Karpas-422 (cell line): Measurements from ENCODE around the gene EPHB1. TPM values are rescaled to one million over a fixed set of nuclear protein-coding genes. Genes with fewer than 3 reads are reported as not detected.
A peak's percentile ranks its signal among the peaks of the same experiment; 100 is the strongest.

Source experiments
- DNase-seq: peaks from one replicate; pipeline ENCODE4 v3.0.0-alpha.2; 2015
- H2AFZ ChIP-seq: fragments of 200-600 bp; sonication (generic); 2 replicates; pipeline ENCODE4 v1.6.1; 2014; ENCODE audit warnings: antibody characterized with exemption, low read length, mixed read lengths
- H3K27ac ChIP-seq: fragments of 200-600 bp; sonication (generic); 2 replicates; pipeline ENCODE4 v1.5.1; 2014; ENCODE audit warnings: mild to moderate bottlenecking, low read length, moderate library complexity
- H3K27me3 ChIP-seq: fragments of 200-600 bp; sonication (generic); 2 replicates; pipeline ENCODE4 v1.6.1; 2014; ENCODE audit warnings: low read length, mixed read lengths
- H3K36me3 ChIP-seq: fragments of 200-600 bp; sonication (generic); 2 replicates; pipeline ENCODE4 v1.6.1; 2014; ENCODE audit warnings: low read length, mixed read lengths; ENCODE audit not compliant: insufficient read depth
- H3K4me1 ChIP-seq: fragments of 200-600 bp; sonication (generic); 2 replicates; pipeline ENCODE4 v1.6.1; 2014; ENCODE audit warnings: mild to moderate bottlenecking, low read length, mixed read lengths
- H3K4me2 ChIP-seq: fragments of 200-600 bp; sonication (generic); 2 replicates; pipeline ENCODE4 v1.6.1; 2014; ENCODE audit warnings: low read length, low read depth, mild to moderate bottlenecking; ENCODE audit not compliant: poor library complexity, severe bottlenecking
- H3K4me3 ChIP-seq: fragments of 200-600 bp; sonication (generic); 2 replicates; pipeline ENCODE4 v1.5.1; 2014; ENCODE audit warnings: mild to moderate bottlenecking, antibody characterized with exemption, low read length, mixed read lengths
- H3K79me2 ChIP-seq: fragments of 200-600 bp; sonication (generic); 2 replicates; pipeline ENCODE4 v1.6.1; 2014; ENCODE audit warnings: mild to moderate bottlenecking, low read length, mixed read lengths
- H3K9ac ChIP-seq: fragments of 200-600 bp; sonication (generic); 2 replicates; pipeline ENCODE4 v1.6.0; 2014; ENCODE audit warnings: low read length
- H3K9me2 ChIP-seq: fragments of 200-600 bp; sonication (generic), shearing (Covaris generic); replicated peaks from 2 replicates; pipeline ENCODE4 v1.6.0; 2014; ENCODE audit warnings: mild to moderate bottlenecking, low read length, moderate library complexity; ENCODE audit not compliant: insufficient read depth
- H3K9me3 ChIP-seq: fragments of 300-700, 200-600 bp; sonication (generic); 2 replicates; pipeline ENCODE4 v1.6.1; 2014; ENCODE audit warnings: low read length, mixed read lengths
- H4K20me1 ChIP-seq: fragments of 200-600 bp; sonication (generic); 2 replicates; pipeline ENCODE4 v1.6.1; 2014; ENCODE audit warnings: mild to moderate bottlenecking, antibody characterized with exemption, low read length, low read depth; ENCODE audit not compliant: insufficient read depth
- total RNA-seq: library from RNA; depleted of rRNA; stranded (reverse); fragments of >200 nt; shearing (Covaris generic); gene quantifications from 2 replicates; pipeline ENCODE4 v1.2.3, GENCODE V29; 2014; ENCODE audit warnings: low replicate concordance

Gene EPHB1
- total RNA-seq, 1 experiment from 2014 or later, result 24.1 TPM

GRCh38 chr3:134847349-134847748, 52.3 kb downstream of the EPHB1 start:
- Histone ChIP-seq H3K9me2 (no peaks in the 10 kb centered on the region), H2AFZ (no peak overlapping the region)

DNA sequence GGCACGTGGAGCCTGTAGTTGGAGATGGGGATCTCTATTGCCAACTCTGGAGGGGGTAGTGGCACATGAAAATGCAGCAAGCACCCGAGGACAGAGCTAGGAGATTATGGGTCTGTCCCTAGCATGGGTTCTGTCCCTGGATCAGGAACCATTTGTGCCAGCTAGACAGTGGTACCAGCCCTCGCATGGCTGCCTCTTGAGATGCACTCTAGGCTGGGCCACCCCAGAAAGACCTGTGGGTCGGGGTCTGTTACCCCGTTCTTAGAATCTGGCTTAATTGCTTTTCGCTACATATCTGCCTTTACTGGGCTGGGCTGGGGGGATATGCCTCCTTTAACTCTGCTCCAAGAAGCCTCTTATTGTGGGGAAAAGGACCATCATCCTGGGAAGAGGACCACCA, 54.5 kb downstream of the EPHB1 start:
- no peak for DNase-seq
- Histone ChIP-seq H3K9me2 (no peaks in the 10 kb centered on the region), H3K79me2 (no peaks in the 10 kb centered on the region), H3K4me3 (no peak overlapping the region), H3K9ac (no peak overlapping the region), H2AFZ (no peak overlapping the region), H3K27ac (no peak overlapping the region), H3K36me3 (no peaks in the 10 kb centered on the region), H3K27me3 (no peaks in the 10 kb centered on the region), H3K4me2 (no peak overlapping the region), H4K20me1 (no peaks in the 10 kb centered on the region), H3K9me3 (no peaks in the 10 kb centered on the region), H3K4me1 (peaks cover 77% of the 10 kb centered on the region)

More at GRCh38 chr3:134847349-134847748, 52.3 kb downstream of the EPHB1 start:
- H4K20me1 ChIP-seq, result no peaks in the 10 kb centered on the region
- H3K4me2 ChIP-seq, result no peak overlapping the region
- no peaks in the 10 kb centered on the region for H3K9me3 ChIP-seq
- H3K9ac ChIP-seq, result no peak overlapping the region
- H3K27me3 ChIP-seq, result no peaks in the 10 kb centered on the region; the same call in 1 of the 2 replicates
- no peak for DNase-seq
- no peak overlapping the region for H3K27ac ChIP-seq
- no peaks in the 10 kb centered on the region for H3K36me3 ChIP-seq
- H3K79me2 ChIP-seq, result no peaks in the 10 kb centered on the region
- H3K4me1 ChIP-seq, result peaks cover 60% of the 10 kb centered on the region
- no peak overlapping the region for H3K4me3 ChIP-seq

DNA sequence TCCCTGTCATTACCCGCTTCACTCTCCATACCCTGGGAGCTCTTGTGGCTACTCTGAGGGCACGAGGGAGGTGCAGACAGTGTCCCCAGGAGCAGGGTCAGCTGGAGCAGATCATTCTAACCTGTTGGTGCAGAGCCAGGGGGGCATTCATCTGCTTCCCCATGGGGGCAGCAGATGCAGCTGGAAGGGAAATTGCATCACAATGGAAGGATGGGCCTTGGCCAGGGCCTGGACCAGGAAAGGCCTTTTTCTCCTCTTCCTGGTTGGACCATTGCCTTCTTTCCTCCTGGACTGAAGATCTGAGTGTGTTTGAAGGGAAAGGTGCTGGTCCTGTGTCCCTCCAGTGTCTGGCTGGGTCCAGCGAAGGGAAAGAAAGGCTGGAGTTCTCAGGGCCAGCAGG, 55.7 kb downstream of the EPHB1 start:
- H3K36me3 ChIP-seq, result no peaks in the 10 kb centered on the region
- no peak overlapping the region for H3K4me3 ChIP-seq
- H3K9me2 ChIP-seq, result no peaks in the 10 kb centered on the region
- H3K27ac ChIP-seq, result no peak overlapping the region
- H3K9me3 ChIP-seq, result no peaks in the 10 kb centered on the region
- no peaks in the 10 kb centered on the region for H3K27me3 ChIP-seq
- no peak for DNase-seq
- H3K79me2 ChIP-seq, result no peaks in the 10 kb centered on the region
- no peak overlapping the region for H2AFZ ChIP-seq
- H3K4me1 ChIP-seq, result peaks cover 71% of the 10 kb centered on the region
- no peak overlapping the region for H3K4me2 ChIP-seq
- H4K20me1 ChIP-seq, result no peaks in the 10 kb centered on the region
- H3K9ac ChIP-seq, result peak overlapping the region; percentile 6; the same call in 1 of the 2 replicates

DNA sequence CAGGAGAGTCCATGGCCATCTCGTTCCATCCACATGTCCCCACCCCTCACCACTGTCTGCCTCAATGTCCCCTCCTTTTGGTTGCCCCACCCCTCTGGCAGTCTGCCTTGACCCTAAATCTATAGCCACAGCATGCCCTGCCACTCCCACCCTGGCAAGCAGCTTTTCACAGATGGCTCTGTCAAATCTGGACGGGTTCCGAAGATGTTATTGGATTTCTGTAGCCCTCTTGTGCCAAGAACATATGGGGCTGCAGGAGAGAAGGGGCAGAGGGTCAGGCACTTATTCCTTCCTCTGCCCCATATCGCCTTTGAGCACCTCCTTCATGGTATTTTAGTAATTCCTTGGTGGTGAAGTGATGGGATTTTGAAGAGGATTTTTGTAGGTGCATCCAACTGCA, 57.1 kb downstream of the EPHB1 start:
- Histone ChIP-seq H3K79me2 (no peaks in the 10 kb centered on the region), H2AFZ (no peak overlapping the region), H3K9me3 (no peaks in the 10 kb centered on the region), H3K4me2 (peak overlapping the region; percentile 54), H3K4me1 (peaks cover 57% of the 10 kb centered on the region), H3K9me2 (no peaks in the 10 kb centered on the region), H3K27ac (peak overlapping the region; percentile 88), H3K9ac (peak overlapping the region; percentile 34; the same call in 1 of the 2 replicates), H4K20me1 (no peaks in the 10 kb centered on the region), H3K4me3 (no peak overlapping the region), H3K27me3 (no peaks in the 10 kb centered on the region), H3K36me3 (no peaks in the 10 kb centered on the region)
- no peak for DNase-seq

- H3K4me3 ChIP-seq, result peak overlapping the region; percentile 29; the same call in 1 of the 2 replicates
- DNase-seq, result peak; percentile 91
- peaks cover 50% of the 10 kb centered on the region for H3K4me1 ChIP-seq
- no peaks in the 10 kb centered on the region for H4K20me1 ChIP-seq
- no peaks in the 10 kb centered on the region for H3K79me2 ChIP-seq
- H3K4me2 ChIP-seq, result peak overlapping the region; percentile 54
- peak overlapping the region; percentile 88 for H3K27ac ChIP-seq
- peak overlapping the region; percentile 40; the same call in 1 of the 2 replicates for H2AFZ ChIP-seq
- H3K36me3 ChIP-seq, result no peaks in the 10 kb centered on the region
- no peaks in the 10 kb centered on the region for H3K9me3 ChIP-seq
- H3K27me3 ChIP-seq, result no peaks in the 10 kb centered on the region
- no peaks in the 10 kb centered on the region for H3K9me2 ChIP-seq
- peak overlapping the region; percentile 51 for H3K9ac ChIP-seq
Observed at GRCh38 chr3:134852893-134853351, 57.9 kb downstream of the EPHB1 start.

DNA sequence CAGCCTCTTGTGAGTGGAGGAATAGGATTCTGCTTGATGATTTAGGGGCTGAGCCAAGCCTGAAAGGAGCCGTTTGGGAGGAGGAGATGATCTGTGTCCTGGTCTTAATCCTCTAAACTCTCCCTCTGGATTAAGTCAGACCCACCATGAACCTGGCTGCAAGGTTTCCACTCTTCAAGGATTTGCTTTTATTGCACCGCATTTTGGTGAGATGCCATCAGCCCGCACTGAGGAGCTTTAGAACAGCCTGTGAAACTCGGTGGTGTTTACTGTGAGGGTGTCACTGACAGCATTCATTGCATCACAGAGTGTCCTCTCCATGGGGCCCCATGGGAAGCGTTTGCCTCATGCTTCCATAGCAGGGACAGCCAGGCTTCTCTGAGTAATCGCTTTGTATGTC, 59.2 kb downstream of the EPHB1 start:
- peak overlapping the region; percentile 54 for H3K4me2 ChIP-seq
- no peak overlapping the region for H3K9ac ChIP-seq
- no peak for DNase-seq
- H2AFZ ChIP-seq, result no peak overlapping the region
- peak overlapping the region; percentile 88; the same call in 1 of the 2 replicates for H3K27ac ChIP-seq
- no peaks in the 10 kb centered on the region for H3K36me3 ChIP-seq
- H3K9me3 ChIP-seq, result no peaks in the 10 kb centered on the region
- peaks cover 52% of the 10 kb centered on the region for H3K4me1 ChIP-seq
- H3K27me3 ChIP-seq, result no peaks in the 10 kb centered on the region
- no peaks in the 10 kb centered on the region for H3K9me2 ChIP-seq
- no peaks in the 10 kb centered on the region for H3K79me2 ChIP-seq
- H3K4me3 ChIP-seq, result no peak overlapping the region; the same call in 1 of the 2 replicates
- H4K20me1 ChIP-seq, result no peaks in the 10 kb centered on the region

GRCh38 chr3:134857356-134857755, 62.3 kb downstream of the EPHB1 start:
- no peak overlapping the region for H3K4me3 ChIP-seq
- no peak overlapping the region for H3K9ac ChIP-seq
- H3K36me3 ChIP-seq, result no peaks in the 10 kb centered on the region
- H3K27me3 ChIP-seq, result no peaks in the 10 kb centered on the region
- H3K4me2 ChIP-seq, result no peak overlapping the region
- no peak overlapping the region for H2AFZ ChIP-seq
- no peak for DNase-seq
- H3K9me3 ChIP-seq, result no peaks in the 10 kb centered on the region
- no peak overlapping the region for H3K27ac ChIP-seq
- H4K20me1 ChIP-seq, result no peaks in the 10 kb centered on the region
- H3K79me2 ChIP-seq, result no peaks in the 10 kb centered on the region
- H3K9me2 ChIP-seq, result no peaks in the 10 kb centered on the region
- peaks cover 37% of the 10 kb centered on the region for H3K4me1 ChIP-seq

GRCh38 chr3:134857776-134858362, 62.8 kb downstream of the EPHB1 start:
- H3K4me1 ChIP-seq, result peaks cover 32% of the 10 kb centered on the region
- H3K9me2 ChIP-seq, result no peaks in the 10 kb centered on the region
- no peak overlapping the region for H3K9ac ChIP-seq
- no peaks in the 10 kb centered on the region for H3K79me2 ChIP-seq
- H3K27ac ChIP-seq, result no peak overlapping the region
- H3K36me3 ChIP-seq, result no peaks in the 10 kb centered on the region
- no peaks in the 10 kb centered on the region for H3K27me3 ChIP-seq
- no peak overlapping the region for H2AFZ ChIP-seq
- no peaks in the 10 kb centered on the region for H3K9me3 ChIP-seq
- H3K4me2 ChIP-seq, result no peak overlapping the region
- H4K20me1 ChIP-seq, result no peaks in the 10 kb centered on the region
- no peak overlapping the region for H3K4me3 ChIP-seq
- no peak for DNase-seq
